ENCODE measurements around the gene CACTIN. TPM values are rescaled to one million over a fixed set of nuclear protein-coding genes. Genes with fewer than 3 reads are reported as not detected.
A peak's percentile ranks its signal among the peaks of the same experiment; 100 is the strongest.
"Not testable (repeated sequence)": the region's sequence is repeated elsewhere in the genome, so short reads cannot be mapped to it uniquely, and the experiment has no call there.

CACTIN gene
- polyA plus RNA-seq, 1 of the 3 experiments (the other 2 are of a cell fraction), result 36.4 TPM

DNA sequence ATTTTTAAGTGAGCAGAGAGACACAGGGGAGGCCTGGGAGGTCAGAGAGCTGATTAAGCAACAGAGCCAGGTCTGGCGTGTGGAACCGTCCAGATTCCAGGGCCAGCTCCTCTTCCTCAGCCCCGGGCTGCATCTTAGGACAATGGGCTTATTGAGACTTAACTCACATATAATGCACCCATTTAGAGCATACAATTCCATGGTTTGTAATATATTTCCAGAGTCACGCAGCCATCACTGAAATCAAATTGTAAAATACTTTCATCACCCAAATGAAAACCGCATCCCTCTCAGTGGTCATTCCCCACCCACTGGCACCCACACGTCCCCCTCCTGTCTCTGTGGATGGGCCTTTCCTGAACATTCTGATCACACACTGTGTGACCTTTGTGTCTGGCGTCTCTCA, 56.0 kb downstream of the CACTIN start:
- Histone ChIP-seq H3K9ac (no peak overlapping the region), H3K79me2 (ENCODE audit: insufficient read depth) (peaks cover 9% of the 10 kb centered on the region), H3K4me3 (ENCODE audit: low read depth in 2 of 2, low read length in 1 of 2) (no peak overlapping the region), H3K36me3 (replicated peaks in 1 of 2; ENCODE audit: control insufficient read depth in 1 of 2, insufficient read depth in 2 of 2, low read length in 1 of 2) (peaks cover 4 to 6% of the 10 kb centered on the region in 2 experiments), H3K4me1 (ENCODE audit: control insufficient read depth in 1 of 2, insufficient read depth in 2 of 2, low read depth in 1 of 2, low read length in 1 of 2) (peaks cover 0 to 5% of the 10 kb centered on the region in 2 experiments; a peak in 1 of 4 replicates), H3K9me2 (no peaks in the 10 kb centered on the region), H3K27ac (ENCODE audit: low read depth in 2 of 2, low read length in 1 of 2) (no peak overlapping the region), H3K4me2 (no peak overlapping the region), H2AFZ (ENCODE audit: low read depth) (no peak overlapping the region), H4K20me1 (ENCODE audit: insufficient read depth) (peaks cover 4% of the 10 kb centered on the region; the same call in 1 of the 2 replicates), H3K27me3 (ENCODE audit: insufficient read depth) (no peaks in the 10 kb centered on the region), H3K9me3 (no peaks in the 10 kb centered on the region), H3F3A (replicated peaks; ENCODE audit: insufficient read depth) (peaks cover 10% of the 10 kb centered on the region)
- CTCF ChIA-PET, result interaction anchor here (1.5 kb wide), 1 partner anchor 12 kb away, joined by 5 read pairs; no protein-coding TSS in a partner anchor
- 92% methylated on average over 7 of the region's 7 CpGs for WGBS (ENCODE audit: low lambda C conversion rate)
- POLR2A ChIA-PET, result no interaction called here
- no peak for DNase-seq
- TF ChIP-seq GATA2 (CRISPR knock-in tag; IDR thresholded peaks at IDR 0.05) (no peak), CTCF (IDR thresholded peaks at IDR 0.05) (no peak)

- H3K36me3 ChIP-seq (replicated peaks in 1 of 2; ENCODE audit: control insufficient read depth in 1 of 2, insufficient read depth in 2 of 2, low read length in 1 of 2); H3K9me2 ChIP-seq; H3K4me2 ChIP-seq; H3K27me3 ChIP-seq (ENCODE audit: insufficient read depth); H3K9me3 ChIP-seq; H3K9ac ChIP-seq; H3K79me2 ChIP-seq (ENCODE audit: insufficient read depth); POLR2A ChIA-PET; H2AFZ ChIP-seq (ENCODE audit: low read depth); H3K27ac ChIP-seq (ENCODE audit: low read depth in 2 of 2, low read length in 1 of 2); DNase-seq; H3K4me1 ChIP-seq (ENCODE audit: control insufficient read depth in 1 of 2, insufficient read depth in 2 of 2, low read depth in 1 of 2, low read length in 1 of 2); H3K4me3 ChIP-seq (ENCODE audit: low read depth in 2 of 2, low read length in 1 of 2); H3F3A ChIP-seq (replicated peaks; ENCODE audit: insufficient read depth); H4K20me1 ChIP-seq (ENCODE audit: insufficient read depth): not testable (repeated sequence)
- 84% methylated on average over 11 of the region's 11 CpGs for WGBS (ENCODE audit: low lambda C conversion rate)
- CTCF ChIA-PET, result interaction anchor here (1.0 to 1.5 kb wide), 2 partner anchors 11 to 22 kb away, joined by 3 to 5 read pairs; no protein-coding TSS in a partner anchor
Observed at GRCh38 chr19:3570042-3570441, 56.5 kb downstream of the CACTIN start.

GRCh38 chr19:3565139-3565538, 61.5 kb downstream of the CACTIN start:
- no peak for DNase-seq
- H3K9me2 ChIP-seq, result no peaks in the 10 kb centered on the region
- no peaks in the 10 kb centered on the region for H3K27me3 ChIP-seq (ENCODE audit: insufficient read depth)
- H2AFZ ChIP-seq (ENCODE audit: low read depth), result no peak overlapping the region
- H3K4me2 ChIP-seq, result no peak overlapping the region
- peak overlapping the region in 1 of 2 experiments; percentile 16; a peak in 2 of 4 replicates for H3K27ac ChIP-seq (ENCODE audit: low read depth in 2 of 2, low read length in 1 of 2)
- no peak overlapping the region for H3K4me3 ChIP-seq (ENCODE audit: low read depth in 2 of 2, low read length in 1 of 2)
- H3K36me3 ChIP-seq (replicated peaks in 1 of 2; ENCODE audit: control insufficient read depth in 1 of 2, insufficient read depth in 2 of 2, low read length in 1 of 2), result no peaks in the 10 kb centered on the region
- no peaks in the 10 kb centered on the region for H4K20me1 ChIP-seq (ENCODE audit: insufficient read depth)
- CTCF ChIA-PET, result interaction anchor here (1.0 to 2.6 kb wide), 4 partner anchors 19 to 262 kb away, joined by 3 to 6 read pairs (median 3); no protein-coding TSS in a partner anchor
- no peaks in the 10 kb centered on the region for H3F3A ChIP-seq (replicated peaks; ENCODE audit: insufficient read depth)
- POLR2A ChIA-PET, result no interaction called here
- H3K9me3 ChIP-seq, result no peaks in the 10 kb centered on the region
- 67% methylated on average over 19 of the region's 19 CpGs for WGBS (ENCODE audit: low lambda C conversion rate)
- no peaks in the 10 kb centered on the region for H3K79me2 ChIP-seq (ENCODE audit: insufficient read depth)
- no peaks in the 10 kb centered on the region for H3K4me1 ChIP-seq (ENCODE audit: control insufficient read depth in 1 of 2, insufficient read depth in 2 of 2, low read depth in 1 of 2, low read length in 1 of 2)
- TF ChIP-seq RCOR1 (IDR thresholded peaks at IDR 0.05; ENCODE audit: low read length) (no peak), NFIC (IDR thresholded peaks at IDR 0.05; ENCODE audit: borderline replicate concordance) (no peak), FOSL2 (IDR thresholded peaks at IDR 0.05; ENCODE audit: borderline replicate concordance, low read depth) (peak; percentile 58; the same call in 1 of the 2 replicates), GATA2 (CRISPR knock-in tag; IDR thresholded peaks at IDR 0.05) (no peak), MEF2A (IDR thresholded peaks at IDR 0.05; ENCODE audit: borderline replicate concordance, low read depth) (no peak), NRF1 (IDR thresholded peaks at IDR 0.05; ENCODE audit: low read depth, low read length) (no peak), FOXJ3 (CRISPR knock-in tag; IDR thresholded peaks at IDR 0.05) (no peak), USF1 (IDR thresholded peaks at IDR 0.05; ENCODE audit: borderline replicate concordance, low read depth) (no peak), IRF3 (IDR thresholded peaks at IDR 0.05; ENCODE audit: low read depth, low read length) (no peak), GABPA (IDR thresholded peaks at IDR 0.05; ENCODE audit: low read depth) (no peak), EZH2phosphoT487 (IDR thresholded peaks at IDR 0.05; ENCODE audit: borderline replicate concordance, low read depth) (no peak), TEAD4 (IDR thresholded peaks at IDR 0.05; ENCODE audit: borderline replicate concordance, insufficient read depth) (no peak), TAF1 (IDR thresholded peaks at IDR 0.05; ENCODE audit: borderline replicate concordance, low read depth, low read length) (no peak), MXI1 (IDR thresholded peaks at IDR 0.05; ENCODE audit: low read depth, low read length) (no peak)
- TF ChIP-seq, protein P1, sequence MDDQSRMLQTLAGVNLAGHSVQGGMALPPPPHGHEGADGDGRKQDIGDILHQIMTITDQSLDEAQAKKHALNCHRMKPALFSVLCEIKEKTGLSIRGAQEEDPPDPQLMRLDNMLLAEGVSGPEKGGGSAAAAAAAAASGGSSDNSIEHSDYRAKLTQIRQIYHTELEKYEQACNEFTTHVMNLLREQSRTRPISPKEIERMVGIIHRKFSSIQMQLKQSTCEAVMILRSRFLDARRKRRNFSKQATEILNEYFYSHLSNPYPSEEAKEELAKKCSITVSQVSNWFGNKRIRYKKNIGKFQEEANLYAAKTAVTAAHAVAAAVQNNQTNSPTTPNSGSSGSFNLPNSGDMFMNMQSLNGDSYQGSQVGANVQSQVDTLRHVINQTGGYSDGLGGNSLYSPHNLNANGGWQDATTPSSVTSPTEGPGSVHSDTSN (IDR thresholded peaks at IDR 0.05), result peak; percentile 36; the same call in 1 of the 2 replicates
- no peak overlapping the region for H3K9ac ChIP-seq
